Left lung (tissue), 10 donors: ENCODE measurements around the gene WDR18. TPM values are rescaled to one million over a fixed set of nuclear protein-coding genes. Genes with fewer than 3 reads are reported as not detected.

ENCODE experiments used
- ATAC-seq: fragments of 200-7000 bp; cut with Tn5 transposase; one replicate; pipeline ENCODE4 v1.9.1; 2020; ENCODE audit warnings: moderate library complexity
- DNase-seq, 4 donors: peaks; one replicate each; pipeline ENCODE4 v3.0.0-alpha.2; 2013 to 2020
- H3K27ac ChIP-seq, 2 donors: fragments of 200-600 bp; sonication (generic) in 1 of 2; one replicate each; pipeline versions ENCODE4 v1.5.0 to v1.8.0; 2020 to 2021
- H3K27me3 ChIP-seq, 2 donors: fragments of 200-600 bp; sonication (generic) in 1 of 2; one replicate each; pipeline versions ENCODE4 v1.5.0 to v1.8.0; 2020 to 2021
- H3K36me3 ChIP-seq, 2 donors: fragments of 200-600 bp; sonication (generic) in 1 of 2; one replicate each; pipeline versions ENCODE4 v1.5.0 to v1.8.0; 2020 to 2021
- H3K4me1 ChIP-seq, 2 donors: fragments of 200-600 bp; one replicate each; pipeline ENCODE4 v1.8.0; 2021
- H3K4me3 ChIP-seq, 2 donors: fragments of 200-600 bp; sonication (generic) in 1 of 2; one replicate each; pipeline versions ENCODE4 v1.5.0 to v1.8.0; 2020 to 2021; ENCODE audit warnings: mild to moderate bottlenecking in 1 of 2
- H3K9me3 ChIP-seq, 2 donors: fragments of 200-600 bp; sonication (generic) in 1 of 2; one replicate each; pipeline versions ENCODE4 v1.5.0 to v1.8.0; 2020 to 2021
- intact Hi-C, 2 donors: fragments of 100-400 bp; cut with DNase I; formaldehyde crosslinking; loops; one replicate each; pipeline versions ENCODE4 v1.11.2 to v1.14.2; 2022
- polyA plus RNA-seq, 6 donors: library from polyadenylated mRNA; unstranded; fragments of 120-200 nt; gene quantifications; one replicate each; pipeline ENCODE4 v1.2.1, GENCODE V29; 2013; ENCODE audit not compliant: insufficient read length in 6 of 6
- total RNA-seq, 2 donors: library from RNA; stranded (reverse); fragmentation: NEBNext Ultra II Directional; extraction: Animal tissue kit (Norgen Biotek cat#: 25700); gene quantifications; one replicate each; pipeline ENCODE4 v1.2.1, GENCODE V29; 2021
- TF ChIP-seq, protein P1 (sequence below), 2 donors: fragments of 200-600 bp; sonication (generic) in 1 of 2; IDR thresholded peaks; one replicate each; pipeline versions ENCODE4 v1.5.0 to v1.8.0; 2021; ENCODE audit warnings: antibody characterized with exemption in 2 of 2
- donor health status: DM: no; HTN: yes; CAD: no.
- donor health status: DM: no; HTN: no; CAD: no.

Gene WDR18
- total and polyA plus RNA-seq, 8 donors = 26.6 to 40.7 (median 35.4) TPM

DNA sequence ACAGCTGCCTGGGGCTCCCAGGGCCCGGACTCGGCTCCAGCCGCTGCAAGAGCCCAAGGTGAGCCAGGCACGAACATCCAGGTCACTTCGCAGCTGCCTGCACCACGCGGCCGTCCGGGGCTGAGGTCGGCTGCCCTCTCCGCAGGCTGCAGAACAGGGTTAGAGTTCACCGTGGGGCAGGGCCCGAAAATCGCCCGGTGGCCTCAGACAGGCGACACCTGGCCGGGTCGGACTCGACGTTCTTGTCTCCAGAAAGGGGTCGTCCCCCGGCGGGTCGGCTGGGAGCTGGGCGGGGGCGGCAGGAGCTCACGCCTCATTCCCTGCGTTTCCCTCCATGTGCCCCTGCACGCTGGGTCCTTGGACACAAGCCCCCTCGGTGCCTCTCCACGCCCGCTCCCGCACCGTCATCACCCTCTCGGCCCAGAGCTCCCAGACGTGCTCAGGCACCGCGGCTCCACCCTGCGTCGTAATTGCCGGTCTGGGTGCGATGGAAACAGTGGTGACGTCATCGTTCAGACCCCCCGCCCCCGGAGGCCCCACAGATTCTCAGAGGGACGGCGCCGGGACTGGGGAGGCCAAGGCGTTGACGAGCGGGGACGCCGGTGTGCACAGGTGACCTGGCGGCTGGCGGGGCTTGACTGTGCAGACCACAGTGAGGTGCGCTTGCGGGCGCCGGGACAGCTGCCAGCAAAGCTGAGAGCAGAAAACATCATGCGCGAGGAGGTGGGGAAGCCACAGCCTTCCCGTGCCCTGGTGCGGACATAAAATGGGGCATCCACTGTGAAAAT is 12.1 kb downstream of the WDR18 start:
- H3K9me3 ChIP-seq = no peaks in the 10 kb centered on the region
- no peak overlapping the region for H3K27ac ChIP-seq
- peaks cover 0 to 20% of the 10 kb centered on the region in 2 donors for H3K4me1 ChIP-seq
- H3K4me3 ChIP-seq = no peak overlapping the region
- peaks cover 54 to 67% of the 10 kb centered on the region in 2 donors for H3K27me3 ChIP-seq
- intact Hi-C loops = no loop called here
- H3K36me3 ChIP-seq = peaks cover 0 to 30% of the 10 kb centered on the region in 2 donors
- peak in 1 of 4 donors; percentile 67 for DNase-seq
- TF ChIP-seq, protein P1, sequence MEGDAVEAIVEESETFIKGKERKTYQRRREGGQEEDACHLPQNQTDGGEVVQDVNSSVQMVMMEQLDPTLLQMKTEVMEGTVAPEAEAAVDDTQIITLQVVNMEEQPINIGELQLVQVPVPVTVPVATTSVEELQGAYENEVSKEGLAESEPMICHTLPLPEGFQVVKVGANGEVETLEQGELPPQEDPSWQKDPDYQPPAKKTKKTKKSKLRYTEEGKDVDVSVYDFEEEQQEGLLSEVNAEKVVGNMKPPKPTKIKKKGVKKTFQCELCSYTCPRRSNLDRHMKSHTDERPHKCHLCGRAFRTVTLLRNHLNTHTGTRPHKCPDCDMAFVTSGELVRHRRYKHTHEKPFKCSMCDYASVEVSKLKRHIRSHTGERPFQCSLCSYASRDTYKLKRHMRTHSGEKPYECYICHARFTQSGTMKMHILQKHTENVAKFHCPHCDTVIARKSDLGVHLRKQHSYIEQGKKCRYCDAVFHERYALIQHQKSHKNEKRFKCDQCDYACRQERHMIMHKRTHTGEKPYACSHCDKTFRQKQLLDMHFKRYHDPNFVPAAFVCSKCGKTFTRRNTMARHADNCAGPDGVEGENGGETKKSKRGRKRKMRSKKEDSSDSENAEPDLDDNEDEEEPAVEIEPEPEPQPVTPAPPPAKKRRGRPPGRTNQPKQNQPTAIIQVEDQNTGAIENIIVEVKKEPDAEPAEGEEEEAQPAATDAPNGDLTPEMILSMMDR (IDR thresholded peaks at IDR 0.05) = no peak
- peak; percentile 52 for ATAC-seq

DNA sequence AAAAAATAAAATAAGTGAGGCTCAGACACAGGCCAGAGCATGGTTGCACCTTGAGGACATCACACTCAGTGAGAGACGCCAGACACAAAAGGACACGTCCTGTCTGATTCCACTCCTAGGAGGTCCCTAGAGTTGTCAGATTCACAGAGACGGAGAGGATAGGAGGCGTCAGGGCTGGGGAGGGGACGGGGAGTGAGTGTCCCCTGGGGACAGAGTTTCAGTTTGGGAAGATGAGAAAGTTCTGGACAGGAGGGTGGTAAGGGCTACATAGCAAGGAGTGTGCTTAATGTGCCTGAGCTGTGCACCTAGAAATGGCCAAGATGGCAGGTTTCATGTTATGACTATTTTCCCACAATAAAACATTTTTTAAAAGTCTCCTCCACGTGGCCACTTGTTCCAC is 13.9 kb downstream of the WDR18 start:
- intact Hi-C loops = no loop called here

DNA sequence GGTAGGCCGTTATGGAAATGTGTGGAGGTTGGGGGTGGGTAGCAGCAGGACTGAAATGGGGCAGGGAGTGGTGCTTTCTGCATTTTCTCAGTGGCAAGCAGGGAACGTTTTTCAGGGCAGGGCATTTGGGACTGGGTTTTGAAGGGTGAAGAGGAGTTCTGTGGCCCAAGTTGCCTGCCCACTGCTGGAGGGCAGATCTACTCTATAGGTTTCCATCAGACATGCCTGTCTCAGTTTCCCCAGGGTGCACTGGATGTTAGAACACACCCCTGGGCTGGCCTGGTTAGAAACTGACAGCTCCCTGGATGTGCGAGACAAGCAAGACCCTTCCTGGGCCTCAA is 15.2 kb downstream of the WDR18 start:
- no peak for ATAC-seq
- intact Hi-C loops = no loop called here
- TF ChIP-seq, protein P1 (IDR thresholded peaks at IDR 0.05) = no peak
- Histone ChIP-seq H3K27ac (no peak overlapping the region), H3K4me1 (peaks cover 0 to 26% of the 10 kb centered on the region in 2 donors), H3K36me3 (peaks cover 0 to 4% of the 10 kb centered on the region in 2 donors), H3K4me3 (no peak overlapping the region), H3K9me3 (no peaks in the 10 kb centered on the region), H3K27me3 (peaks cover 58 to 97% of the 10 kb centered on the region in 2 donors)
- DNase-seq = no peak

More for the DNA sequence above, 13.9 kb downstream of the WDR18 start:
- TF ChIP-seq, protein P1 (IDR thresholded peaks at IDR 0.05) = no peak
- H3K27me3 ChIP-seq = peaks cover 58 to 85% of the 10 kb centered on the region in 2 donors
- peaks cover 0 to 17% of the 10 kb centered on the region in 2 donors for H3K36me3 ChIP-seq
- H3K9me3 ChIP-seq = no peaks in the 10 kb centered on the region
- H3K27ac ChIP-seq = no peak overlapping the region
- H3K4me1 ChIP-seq = peaks cover 0 to 26% of the 10 kb centered on the region in 2 donors
- DNase-seq (no peak), ATAC-seq (no peak)
- no peak overlapping the region for H3K4me3 ChIP-seq

DNA sequence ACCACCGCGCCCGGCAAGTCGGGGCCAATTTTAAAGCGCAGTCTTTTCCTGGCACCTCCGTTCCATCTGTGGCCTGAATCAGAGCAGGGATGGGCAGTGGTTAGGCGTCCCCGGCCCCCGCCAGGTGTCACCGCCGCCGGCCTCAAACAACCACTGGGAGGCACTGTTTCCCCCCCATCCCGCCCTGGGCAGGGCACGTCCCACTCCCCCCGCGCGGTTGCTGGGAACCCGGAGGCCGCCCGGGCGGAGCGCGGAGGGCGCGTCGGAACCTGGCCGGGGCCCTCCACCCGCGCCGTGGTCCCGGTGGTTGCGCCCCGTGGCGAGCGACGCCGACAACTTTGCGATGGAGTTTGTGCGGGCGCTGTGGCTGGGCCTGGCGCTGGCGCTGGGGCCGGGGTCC is 15.9 kb downstream of the WDR18 start, which contains the start of gene GRIN3B:
GRIN3B (plus strand) TSS at position 325 of the 400 bp plus-strand sequence; CDS start at position 344, 19 bp downstream.
- ATAC-seq (peak; percentile 33), DNase-seq (peak in 1 of 4 donors; percentile 88)

More for the DNA sequence above, 15.9 kb downstream of the WDR18 start, which contains the start of gene GRIN3B:
- H3K27ac ChIP-seq = no peak within 1 kb of the TSS
- TF ChIP-seq, protein P1 (IDR thresholded peaks at IDR 0.05) = peak; percentile 22 to 47
- intact Hi-C loops = no loop called here
- H3K4me3 ChIP-seq = peak within 1 kb of the TSS in 1 of 2 donors; percentile 17
- H3K36me3 ChIP-seq = no peaks in the 10 kb centered on the region
- H3K4me1 ChIP-seq = peaks cover 0 to 26% of the 10 kb centered on the region in 2 donors
- no peaks in the 10 kb centered on the region for H3K9me3 ChIP-seq
- peaks cover 58 to 92% of the 10 kb centered on the region in 2 donors for H3K27me3 ChIP-seq
